GM12878 (cell line): ENCODE measurements around the gene NEURL4. TPM values are rescaled to one million over a fixed set of nuclear protein-coding genes. Genes with fewer than 3 reads are reported as not detected.

Experiments
- ATAC-seq: fragments of 200-7000 bp; cut with Tn5 transposase; 3 replicates; pipeline ENCODE4 v1.9.1; 2020; ENCODE audit warnings: mild to moderate bottlenecking, moderate library complexity
- BruUV-seq: library from RNA; stranded (reverse); fragments of 400-500 nt; replicated peaks from 2 replicates; lab custom pipeline; 2021; lab: Mats Ljungman, UMichigan
- CTCF ChIA-PET: fragments of 300-600 bp; sonication (Branson Sonifier 250); formaldehyde crosslinking; extraction: SDS; loops from one replicate; lab custom pipeline; 2021; ENCODE audit warnings: inconsistent platforms; lab: Yijun Ruan, JAX
- POLR2A ChIA-PET: fragments of 350-600 bp; formaldehyde crosslinking; extraction: SDS; loops from one replicate; lab custom pipeline; 2021; ENCODE audit warnings: inconsistent platforms; lab: Charles Lee
- RAD21 ChIA-PET: fragments of 300-600 bp; sonication (Branson Sonifier 250); formaldehyde crosslinking; loops from one replicate; lab custom pipeline; 2023; ENCODE audit warnings: antibody characterized with exemption; ENCODE audit not compliant: unreplicated experiment; lab: Charles Lee
- SMC1A ChIA-PET: fragments of 300-600 bp; sonication (Branson Sonifier 250); formaldehyde crosslinking; loops from one replicate; lab custom pipeline; 2023; ENCODE audit not compliant: unreplicated experiment, uncharacterized antibody; lab: Charles Lee
- DNase-seq: peaks from one replicate; pipeline ENCODE4 v3.0.0-alpha.2; 2011; ENCODE audit warnings: low read depth, low spot score
- FAIRE-seq: peaks from 3 replicates; lab custom pipeline; 2011; peaks lifted over from hg19 to GRCh38; lab: Jason Lieb, UNC
- H2AFZ ChIP-seq: 2 replicates; pipeline ENCODE4 v1.6.0; 2011; ENCODE audit warnings: low read depth, low read length, control low read depth; ENCODE audit not compliant: control insufficient read depth
- H3K27ac ChIP-seq: 2 replicates; pipeline ENCODE4 v1.5.1; 2011; ENCODE audit warnings: control low read depth; ENCODE audit not compliant: control insufficient read depth, insufficient read depth
- H3K27me3 ChIP-seq, 2 experiments: replicated peaks in 1 of 2; 2 replicates each; pipeline versions ENCODE4 v1.6.0 to v1.6.1; 2011; ENCODE audit warnings: low read length in 1 of 2; ENCODE audit not compliant: control insufficient read depth in 2 of 2, insufficient read depth in 2 of 2
- H3K36me3 ChIP-seq, 2 experiments: 2 replicates each; pipeline ENCODE4 v1.5.1; 2011; ENCODE audit warnings: low read length in 1 of 2; ENCODE audit not compliant: control insufficient read depth in 2 of 2, insufficient read depth in 2 of 2
- H3K4me1 ChIP-seq: 2 replicates; pipeline ENCODE4 v1.6.1; 2011; ENCODE audit warnings: mild to moderate bottlenecking, low read length, moderate library complexity, mixed read lengths; ENCODE audit not compliant: control insufficient read depth, insufficient read depth
- H3K4me2 ChIP-seq: 2 replicates; pipeline ENCODE4 v1.6.0; 2011; ENCODE audit warnings: control low read depth; ENCODE audit not compliant: control insufficient read depth, insufficient read depth
- H3K4me3 ChIP-seq: fragments of 200-600 bp; sonication (generic); 2 replicates; pipeline ENCODE4 v1.5.1; 2016
- H3K79me2 ChIP-seq: 2 replicates; pipeline ENCODE4 v1.6.0; 2011; ENCODE audit warnings: low read length; ENCODE audit not compliant: control insufficient read depth, insufficient read depth
- H3K9ac ChIP-seq: 2 replicates; pipeline ENCODE4 v1.8.0; 2011; ENCODE audit warnings: low read length, control low read depth, mixed read lengths; ENCODE audit not compliant: control insufficient read depth, insufficient read depth
- H3K9me3 ChIP-seq: replicated peaks from 3 replicates; pipeline ENCODE4 v1.5.1; 2011; ENCODE audit warnings: mild to moderate bottlenecking, low read length; ENCODE audit not compliant: control insufficient read depth, insufficient read depth
- H4K20me1 ChIP-seq: 2 replicates; pipeline ENCODE4 v1.6.0; 2011; ENCODE audit not compliant: control insufficient read depth, insufficient read depth
- CBFB ChIP-seq: IDR thresholded peaks from 2 replicates; pipeline ENCODE4 v1.6.1; 2016; ENCODE audit warnings: antibody characterized with exemption, low read depth
- CHD2 ChIP-seq: IDR thresholded peaks from 2 replicates; pipeline ENCODE4 v1.6.1; 2011; ENCODE audit warnings: low read depth, low read length, improper control_type of control experiment, borderline replicate concordance
- DPF2 ChIP-seq: fragments of 450-650 bp; IDR thresholded peaks from 2 replicates; pipeline ENCODE4 v1.6.1; 2017; ENCODE audit warnings: mild to moderate bottlenecking
- KDM1A ChIP-seq: fragments of 200-600 bp; sonication (generic); IDR thresholded peaks from 2 replicates; pipeline ENCODE4 v1.6.1; 2016; ENCODE audit warnings: borderline replicate concordance
- LARP7 ChIP-seq: fragments of 450-650 bp; IDR thresholded peaks from 2 replicates; pipeline ENCODE4 v1.6.1; 2017; ENCODE audit warnings: mild to moderate bottlenecking
- MLLT1 ChIP-seq: fragments of 450-650 bp; IDR thresholded peaks from 2 replicates; pipeline ENCODE4 v1.6.1; 2016; ENCODE audit warnings: mild to moderate bottlenecking
- POLR2A ChIP-seq: IDR thresholded peaks from 2 replicates; pipeline ENCODE4 v1.6.1; 2011; ENCODE audit warnings: low read depth, mild to moderate bottlenecking, low read length
- POLR2AphosphoS5 ChIP-seq: IDR thresholded peaks from 2 replicates; pipeline ENCODE4 v1.6.1; 2011; ENCODE audit warnings: mild to moderate bottlenecking, low read length, inconsistent platforms
- SMARCA5 ChIP-seq: fragments of 450-650 bp; IDR thresholded peaks from 2 replicates; pipeline ENCODE4 v1.6.1; 2017; ENCODE audit warnings: mild to moderate bottlenecking
- TAF1 ChIP-seq: IDR thresholded peaks from 2 replicates; pipeline ENCODE4 v1.6.1; 2011; ENCODE audit warnings: mild to moderate bottlenecking, low read depth, low read length, borderline replicate concordance
- ZBTB11 ChIP-seq: fragments of 450-650 bp; formaldehyde crosslinking; IDR thresholded peaks from 2 replicates; pipeline ENCODE4 v1.5.0; 2022; ENCODE audit warnings: mild to moderate bottlenecking, missing genetic modification characterization
- ZBTB40 ChIP-seq: fragments of 450-650 bp; IDR thresholded peaks from 2 replicates; pipeline ENCODE4 v1.6.1; 2016; ENCODE audit warnings: mild to moderate bottlenecking, moderate library complexity, borderline replicate concordance
- ZNF384 ChIP-seq: IDR thresholded peaks from 2 replicates; pipeline ENCODE4 v1.6.1; 2012; ENCODE audit warnings: low read depth, mild to moderate bottlenecking, low read length, improper control_type of control experiment, borderline replicate concordance
- WGBS: methylation state at CpG from one replicate; pipeline ENCODE4 v1.1.6; 2016; ENCODE audit warnings: low lambda C conversion rate; ENCODE audit not compliant: insufficient replicate concordance, insufficient coverage; ENCODE audit errors: missing lambda C conversion rate; 5-methylcytosine and 5-hydroxymethylcytosine counted together
- in situ Hi-C: fragments of 300-500 bp; cut with MboI; formaldehyde crosslinking; loops from 9 replicates; pipeline ENCODE4 v1.14.3; 2018; ENCODE audit warnings: mixed read lengths
- intact Hi-C: fragments of 100-400 bp; cut with micrococcal nuclease; formaldehyde crosslinking; loops from one replicate; pipeline ENCODE4 v1.14.2; 2022; ENCODE audit not compliant: unreplicated experiment
- polyA plus RNA-seq, 11 experiments: library from polyadenylated mRNA; depleted of rRNA in 4 of 11; unstranded in 6 of 11; stranded (reverse) in 5 of 11; fragments of >200 nt; fragmentation: Nextera tagmentation in 4 of 11; fragmentation: Illumina TruSeq in 1 of 11; extraction: Ambion mirVana in 4 of 11; extraction: Trizol in 1 of 11; gene quantifications; 1 replicate in 1 of 11; 2 replicates in 10 of 11; pipeline versions ENCODE4 v1.2.1 to v1.2.3, GENCODE V29; 2011 to 2016; ENCODE audit warnings: inconsistent platforms in 2 of 11, missing spikeins in 2 of 11, low read depth in 1 of 11
- total RNA-seq, 4 experiments: library from RNA; depleted of rRNA in 3 of 4; stranded (reverse); fragments of >200 nt in 3 of 4; fragmentation: Illumina TruSeq in 1 of 4; extraction: Trizol in 1 of 4; gene quantifications; 2 replicates each; pipeline versions ENCODE4 v1.2.1 to v1.2.3, GENCODE V29; 2013 to 2021

Gene NEURL4
- total and polyA plus RNA-seq, 10 of the 15 experiments (the other 5 are each of a cell fraction or from before 2014, with no cell fraction given) = 0.03 to 41.9 (median 10.0) TPM

DNA sequence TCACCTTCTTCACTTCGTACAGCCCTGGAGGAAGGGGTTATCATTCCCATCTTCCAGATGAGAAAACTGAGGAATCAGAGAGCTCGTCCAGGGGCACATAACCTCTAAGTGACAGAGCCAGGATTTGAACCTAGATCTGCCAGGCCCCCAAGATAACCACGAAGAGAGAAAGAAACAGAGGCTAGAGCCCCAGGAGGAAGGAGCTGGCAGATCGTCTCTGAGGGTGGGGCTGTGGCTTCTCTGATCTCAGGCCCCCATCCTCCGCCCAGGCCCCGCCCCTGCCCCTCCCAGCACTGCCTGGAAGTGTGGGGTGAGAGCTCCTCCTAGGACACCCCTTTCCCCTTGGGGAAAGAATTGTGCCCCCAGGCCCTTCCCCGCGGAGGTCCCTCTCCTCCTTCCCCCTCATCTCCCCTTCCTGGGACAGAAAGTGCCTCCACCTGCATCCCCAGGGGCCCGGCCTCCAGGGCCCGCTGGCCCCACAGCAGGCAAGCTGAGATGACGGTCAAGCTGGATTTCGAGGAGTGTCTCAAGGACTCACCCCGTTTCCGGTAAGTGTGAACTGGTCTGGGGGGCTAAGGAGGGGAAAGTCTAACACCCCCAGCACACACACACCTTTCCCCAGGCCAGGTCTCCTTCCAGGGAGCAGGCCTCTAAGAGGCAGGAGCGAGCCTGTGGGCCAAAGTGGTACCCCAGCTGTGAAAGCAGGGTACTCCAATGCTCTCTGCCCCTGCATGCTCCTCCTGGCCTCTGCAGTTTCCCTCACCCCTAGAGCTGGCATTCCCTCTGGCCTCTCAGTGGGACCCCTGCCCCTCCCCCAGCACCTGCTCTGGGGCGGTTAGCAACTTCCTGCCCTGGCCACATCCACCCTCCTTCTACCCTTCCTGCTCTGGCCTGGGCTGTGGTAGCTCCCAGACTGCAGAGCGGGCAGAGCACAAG is 7.4 kb upstream of the NEURL4 start, which contains the start of gene ACAP1:
Gene ACAP1 (plus strand): TSS at position 290 of the 936 bp plus-strand sequence. CDS start 206 bp downstream, at position 496.
- H2AFZ ChIP-seq = peak within 1 kb of the TSS; percentile 73
- TSS peak; percentile 87 for BruUV-seq
- POLR2A ChIA-PET = interaction anchor here (0.5 to 3.9 kb wide), 28 partner anchors 9 to 1606 kb away, joined by 3 to 52 read pairs (median 4); partner anchors contain the start of genes ACADVL, DLG4, FXR2 and GPS2
- no peaks in the 10 kb centered on the region for H4K20me1 ChIP-seq
- FAIRE-seq = peak; percentile 90
- no peaks in the 10 kb centered on the region for H3K9me3 ChIP-seq
- ATAC-seq = peak; percentile 93
- WGBS = 1% methylated on average over 15 of the region's 17 CpGs
- in situ Hi-C loops (no loop called here), intact Hi-C loops (no loop called here)
- peak within 1 kb of the TSS; percentile 99 for H3K27ac ChIP-seq
- H3K4me3 ChIP-seq = peak within 1 kb of the TSS; percentile 96
- no peak for DNase-seq
- CTCF ChIA-PET = interaction anchor here (0.7 to 3.8 kb wide), 18 partner anchors 9 to 351 kb away, joined by 3 to 46 read pairs (median 6); partner anchors contain the start of genes NEURL4, SENP3, TMEM102 and TMEM256
- RAD21 ChIA-PET = interaction anchor here (0.7 to 5.2 kb wide), 19 partner anchors 8 to 350 kb away, joined by 3 to 45 read pairs (median 5); partner anchors contain the start of genes FXR2, GABARAP, KCTD11 and PLSCR3
- H3K79me2 ChIP-seq = peaks cover 30% of the 10 kb centered on the region
- H3K27me3 ChIP-seq = no peaks in the 10 kb centered on the region
- H3K4me2 ChIP-seq = peak within 1 kb of the TSS; percentile 97
- H3K36me3 ChIP-seq = peaks cover 0 to 21% of the 10 kb centered on the region in 2 experiments; a peak in 2 of 4 replicates
- SMC1A ChIA-PET = interaction anchor here (0.9 to 4.5 kb wide), 15 partner anchors 8 to 290 kb away, joined by 3 to 33 read pairs (median 5); partner anchors contain the start of genes CTDNEP1, GABARAP, GPS2 and KCTD11
- peak within 1 kb of the TSS; percentile 99 for H3K9ac ChIP-seq
- peaks cover 27% of the 10 kb centered on the region for H3K4me1 ChIP-seq
- no peak for TF ChIP-seq KDM1A
- TF ChIP-seq CBFB = peak; percentile 22; the same call in 1 of the 2 replicates
- TF ChIP-seq DPF2 = peak; percentile 27
- TF ChIP-seq CHD2 = peak; percentile 84
- TF ChIP-seq POLR2A = peak; percentile 45
- TF ChIP-seq ZNF384 = 0 out of 2 replicates have a peak, but pooled peaks have one; percentile 3
- TF ChIP-seq ZBTB40 = peak; percentile 29; the same call in 1 of the 2 replicates
- no peak for TF ChIP-seq ZBTB11 (CRISPR knock-in tag)
- TF ChIP-seq LARP7 = peak; percentile 22; the same call in 1 of the 2 replicates
- TF ChIP-seq SMARCA5 = peak; percentile 78; the same call in 1 of the 2 replicates
- TF ChIP-seq POLR2AphosphoS5 = peak; percentile 24; the same call in 1 of the 2 replicates
- peak; percentile 36; the same call in 1 of the 2 replicates for TF ChIP-seq TAF1
- peak; percentile 85 for TF ChIP-seq MLLT1
